Smooth muscle cell of the brain vasculature (primary cell): Measurements from ENCODE around the gene GDAP1L1.

Experiments
- DNase-seq: peaks from one replicate; pipeline ENCODE4 v3.0.0-alpha.2; 2012; ENCODE audit warnings: low read depth, low spot score

GDAP1L1 gene

GRCh38 chr20:44247131-44247571 lies at the start of gene GDAP1L1:
Gene GDAP1L1, plus strand, starts transcription at chr20:44247308. Its CDS starts 27 bp downstream, at chr20:44247335.
- no peak for DNase-seq

GRCh38 chr20:44198872-44199271 lies 48.2 kb upstream of the GDAP1L1 start:
- DNase-seq: no peak

GRCh38 chr20:44199877-44200276 lies 47.2 kb upstream of the GDAP1L1 start:
- DNase-seq: no peak

- no peak for DNase-seq
Measured at GRCh38 chr20:44200371-44200770, 46.7 kb upstream of the GDAP1L1 start.

GRCh38 chr20:44200983-44201382 lies 46.1 kb upstream of the GDAP1L1 start:
- DNase-seq: no peak

GRCh38 chr20:44203161-44203560 lies 43.9 kb upstream of the GDAP1L1 start:
- DNase-seq: no peak

- peak; percentile 47 for DNase-seq
Measured at GRCh38 chr20:44204156-44204831, 42.8 kb upstream of the GDAP1L1 start.

GRCh38 chr20:44204832-44205215 lies 42.3 kb upstream of the GDAP1L1 start:
- DNase-seq: no peak

- no peak for DNase-seq
Measured at GRCh38 chr20:44206132-44206531, 41.0 kb upstream of the GDAP1L1 start.

- no peak for DNase-seq
Measured at GRCh38 chr20:44207126-44207723, 39.9 kb upstream of the GDAP1L1 start.

- DNase-seq: no peak
Measured at GRCh38 chr20:44208165-44208564, 38.9 kb upstream of the GDAP1L1 start.

GRCh38 chr20:44208770-44209169 lies 38.3 kb upstream of the GDAP1L1 start:
- no peak for DNase-seq

GRCh38 chr20:44209686-44210405 lies 37.3 kb upstream of the GDAP1L1 start:
- DNase-seq: no peak

GRCh38 chr20:44210406-44211176 lies 36.5 kb upstream of the GDAP1L1 start, which contains the start of gene OSER1:
Gene OSER1, minus strand, starts transcription at chr20:44210771. Its CDS starts 3,814 bp downstream, at chr20:44206957.
- peak; percentile 82 for DNase-seq

- DNase-seq: no peak
Measured at GRCh38 chr20:44211177-44212039, 35.7 kb upstream of the GDAP1L1 start.

- no peak for DNase-seq
Measured at GRCh38 chr20:44212792-44213191, 34.3 kb upstream of the GDAP1L1 start.

- no peak for DNase-seq
Measured at GRCh38 chr20:44215125-44215524, 32.0 kb upstream of the GDAP1L1 start.

GRCh38 chr20:44217342-44218092 lies 29.6 kb upstream of the GDAP1L1 start:
- DNase-seq: peak; percentile 37

- no peak for DNase-seq
Measured at GRCh38 chr20:44218446-44218845, 28.7 kb upstream of the GDAP1L1 start.

- DNase-seq: no peak
Measured at GRCh38 chr20:44219170-44219730, 27.9 kb upstream of the GDAP1L1 start.
